ENCODE data around the gene RALY. TPM values are rescaled to one million over a fixed set of nuclear protein-coding genes. Genes with fewer than 3 reads are reported as not detected.
A peak's percentile ranks its signal among the peaks of the same experiment; 100 is the strongest.

RALY gene
- total RNA-seq, 2 experiments from 2014 or later: 137 to 139 TPM

DNA sequence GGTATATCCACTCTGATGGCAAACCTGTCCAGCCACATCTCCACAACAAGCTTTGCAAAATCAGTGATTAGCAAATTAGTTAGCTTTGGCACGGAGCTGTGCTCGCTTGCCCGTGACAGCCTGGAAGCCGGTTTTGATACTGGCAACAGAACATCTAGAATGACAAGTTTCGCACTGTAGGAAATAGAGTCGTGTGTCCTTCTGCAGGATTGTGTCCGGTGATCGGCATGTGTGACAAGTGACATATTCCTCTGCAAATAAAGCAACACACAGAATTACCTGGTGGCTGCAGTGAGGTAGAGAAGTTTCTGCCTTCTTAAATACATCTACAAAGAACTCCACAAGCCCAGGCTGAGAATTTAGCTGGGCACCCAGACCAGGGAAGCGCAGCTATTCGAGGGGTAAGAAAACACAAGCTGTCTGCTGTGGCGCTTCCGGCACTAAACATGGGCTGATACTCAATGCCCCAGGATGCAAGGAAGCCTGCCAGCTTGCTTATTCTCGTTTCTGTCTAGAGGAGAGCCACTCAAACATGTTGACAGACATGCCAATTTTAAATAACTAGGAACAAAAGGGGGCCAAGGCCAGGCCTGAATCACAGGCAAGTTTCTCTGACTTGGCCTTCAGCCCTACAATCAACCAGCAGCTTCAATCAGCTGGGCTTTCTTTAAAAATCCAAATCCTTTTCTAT is 96.1 kb downstream of the RALY start:
- peaks cover 3% of the 10 kb centered on the region for H3K4me1 Mint-ChIP-seq (ENCODE audit: low read depth)
- no peaks in the 10 kb centered on the region for H3K27me3 Mint-ChIP-seq (ENCODE audit: low read depth)
- H3K9me3 Mint-ChIP-seq: no peaks in the 10 kb centered on the region
- intact Hi-C loops (cut with micrococcal nuclease): no loop called here
- H3K36me3 Mint-ChIP-seq (ENCODE audit: low read depth): peaks cover 57% of the 10 kb centered on the region
- DNase-seq: no peak
- CTCF ChIA-PET: interaction anchor here (1.2 to 1.3 kb wide), 2 partner anchors 12 to 39 kb away, joined by 3 to 4 read pairs; no protein-coding TSS in a partner anchor
- peak overlapping the region; percentile 27 for H3K27ac Mint-ChIP-seq
- no peak overlapping the region for H3K4me3 Mint-ChIP-seq

DNA sequence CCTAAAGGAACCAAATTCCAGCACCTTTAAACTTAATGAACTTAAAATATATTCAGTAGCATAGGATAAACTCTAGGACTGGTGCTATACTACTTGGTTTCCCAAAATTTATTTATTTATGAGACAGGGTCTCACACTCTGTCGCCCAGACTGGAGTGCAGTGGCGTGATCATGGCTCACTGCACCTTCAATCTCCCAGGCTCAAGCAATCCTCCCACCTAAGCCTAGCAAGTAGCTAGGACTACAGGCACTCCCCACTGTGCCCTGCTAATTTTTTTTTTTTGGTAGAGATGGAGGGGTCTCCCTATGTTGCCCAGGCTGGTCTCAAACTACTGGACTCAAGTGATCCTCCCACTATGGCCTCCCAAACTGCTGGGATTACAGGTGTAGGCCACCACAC is 96.9 kb downstream of the RALY start:
- H3K36me3 Mint-ChIP-seq (ENCODE audit: low read depth): peaks cover 55% of the 10 kb centered on the region
- peaks cover 4% of the 10 kb centered on the region for H3K4me1 Mint-ChIP-seq (ENCODE audit: low read depth)

DNA sequence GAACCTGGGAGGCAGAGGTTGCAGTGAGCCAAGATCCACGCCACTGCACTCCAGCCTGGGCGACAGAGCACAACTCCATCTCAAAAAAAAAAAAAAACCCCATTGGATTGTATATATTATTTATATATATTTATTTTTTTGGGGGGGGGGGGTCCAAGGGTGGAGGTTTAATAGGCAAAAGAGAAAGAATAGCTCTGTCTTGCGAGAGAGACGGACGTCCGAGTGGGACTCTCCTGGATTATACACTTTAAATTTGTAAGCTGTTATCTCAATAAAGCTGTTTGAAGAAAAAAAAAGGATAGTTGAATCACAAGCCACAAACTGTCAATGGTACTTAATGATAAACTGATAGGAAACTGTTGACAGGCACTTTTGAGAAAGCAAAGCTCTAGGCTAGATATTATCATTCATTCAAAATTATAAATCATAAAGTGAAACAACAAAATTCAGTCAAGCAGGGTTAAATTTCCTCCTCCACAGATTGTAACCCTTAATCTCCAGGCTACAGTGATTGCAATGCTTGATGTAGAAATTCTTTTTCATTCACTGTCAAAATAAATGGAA is 98.0 kb downstream of the RALY start:
- no peak for DNase-seq
- Mint-ChIP-seq H3K4me3 (no peak overlapping the region), H3K27ac (no peak overlapping the region), H3K27me3 (ENCODE audit: low read depth) (no peaks in the 10 kb centered on the region), H3K4me1 (ENCODE audit: low read depth) (peaks cover 5% of the 10 kb centered on the region), H3K36me3 (ENCODE audit: low read depth) (peaks cover 61% of the 10 kb centered on the region), H3K9me3 (no peaks in the 10 kb centered on the region)
- intact Hi-C loops (cut with micrococcal nuclease): no loop called here
- CTCF ChIA-PET: interaction anchor here (1.0 kb wide), 1 partner anchor 19 kb away, joined by 3 read pairs; no protein-coding TSS in a partner anchor

More for the DNA sequence above, 96.9 kb downstream of the RALY start:
- DNase-seq: no peak
- Mint-ChIP-seq H3K27me3 (ENCODE audit: low read depth) (no peaks in the 10 kb centered on the region), H3K9me3 (no peaks in the 10 kb centered on the region), H3K27ac (no peak overlapping the region), H3K4me3 (no peak overlapping the region)
- CTCF ChIA-PET: interaction anchor here (1.2 kb wide), 1 partner anchor 39 kb away, joined by 4 read pairs; no protein-coding TSS in a partner anchor
- intact Hi-C loops (cut with micrococcal nuclease): no loop called here

DNA sequence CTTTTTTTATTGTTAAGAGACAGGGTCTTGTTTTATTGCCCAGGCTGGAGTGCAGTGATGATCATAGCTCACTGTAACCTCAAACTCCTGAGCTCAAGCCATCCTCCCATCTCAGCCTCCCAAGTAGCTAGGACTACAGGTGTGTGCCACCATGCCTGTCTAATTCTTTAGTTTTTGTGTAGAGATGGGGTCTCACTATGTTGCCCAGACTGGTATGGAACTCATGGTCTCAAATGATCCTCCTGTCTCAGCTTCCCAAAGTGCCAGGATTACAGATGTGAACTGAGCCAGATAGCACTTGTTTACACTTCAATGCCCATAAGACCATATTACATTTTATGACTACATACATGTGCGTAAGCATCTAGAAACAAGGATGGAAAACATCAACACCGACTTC is 100.2 kb downstream of the RALY start:
- H3K4me1 Mint-ChIP-seq (ENCODE audit: low read depth): peaks cover 5% of the 10 kb centered on the region
- H3K27me3 Mint-ChIP-seq (ENCODE audit: low read depth): no peaks in the 10 kb centered on the region
- no peak overlapping the region for H3K4me3 Mint-ChIP-seq
- H3K9me3 Mint-ChIP-seq: no peaks in the 10 kb centered on the region
- intact Hi-C loops (cut with micrococcal nuclease): no loop called here
- DNase-seq: no peak
- H3K36me3 Mint-ChIP-seq (ENCODE audit: low read depth): peaks cover 69% of the 10 kb centered on the region
- CTCF ChIA-PET: interaction anchor here (0.7 to 1.0 kb wide), 2 partner anchors 30 to 36 kb away, joined by 3 read pairs; no protein-coding TSS in a partner anchor
- peak overlapping the region; percentile 11 for H3K27ac Mint-ChIP-seq

DNA sequence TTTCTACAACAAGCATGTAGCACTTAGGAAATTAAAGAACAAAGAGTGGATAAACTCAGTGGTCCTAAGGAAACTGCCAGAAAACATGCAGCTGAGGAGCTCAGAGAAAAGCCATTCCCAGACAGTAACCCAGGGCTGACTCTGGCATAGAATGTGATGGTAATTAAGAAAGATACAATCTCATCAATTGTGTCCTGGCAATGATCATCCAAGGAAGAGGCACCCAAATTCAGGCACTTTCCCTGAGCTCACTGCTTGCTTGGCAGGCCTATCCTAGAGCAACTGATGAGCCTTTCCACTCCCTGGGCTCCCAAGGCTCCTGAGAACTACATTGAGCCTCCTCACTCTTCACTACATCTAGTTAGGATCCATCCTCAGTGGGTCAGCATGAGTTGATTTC is 102.1 kb downstream of the RALY start:
- Mint-ChIP-seq H3K27ac (no peak overlapping the region), H3K4me1 (ENCODE audit: low read depth) (peaks cover 6% of the 10 kb centered on the region), H3K27me3 (ENCODE audit: low read depth) (no peaks in the 10 kb centered on the region), H3K36me3 (ENCODE audit: low read depth) (peaks cover 68% of the 10 kb centered on the region), H3K9me3 (no peaks in the 10 kb centered on the region), H3K4me3 (no peak overlapping the region)
- intact Hi-C loops (cut with micrococcal nuclease): no loop called here
- CTCF ChIA-PET: no interaction called here
- DNase-seq: no peak

DNA sequence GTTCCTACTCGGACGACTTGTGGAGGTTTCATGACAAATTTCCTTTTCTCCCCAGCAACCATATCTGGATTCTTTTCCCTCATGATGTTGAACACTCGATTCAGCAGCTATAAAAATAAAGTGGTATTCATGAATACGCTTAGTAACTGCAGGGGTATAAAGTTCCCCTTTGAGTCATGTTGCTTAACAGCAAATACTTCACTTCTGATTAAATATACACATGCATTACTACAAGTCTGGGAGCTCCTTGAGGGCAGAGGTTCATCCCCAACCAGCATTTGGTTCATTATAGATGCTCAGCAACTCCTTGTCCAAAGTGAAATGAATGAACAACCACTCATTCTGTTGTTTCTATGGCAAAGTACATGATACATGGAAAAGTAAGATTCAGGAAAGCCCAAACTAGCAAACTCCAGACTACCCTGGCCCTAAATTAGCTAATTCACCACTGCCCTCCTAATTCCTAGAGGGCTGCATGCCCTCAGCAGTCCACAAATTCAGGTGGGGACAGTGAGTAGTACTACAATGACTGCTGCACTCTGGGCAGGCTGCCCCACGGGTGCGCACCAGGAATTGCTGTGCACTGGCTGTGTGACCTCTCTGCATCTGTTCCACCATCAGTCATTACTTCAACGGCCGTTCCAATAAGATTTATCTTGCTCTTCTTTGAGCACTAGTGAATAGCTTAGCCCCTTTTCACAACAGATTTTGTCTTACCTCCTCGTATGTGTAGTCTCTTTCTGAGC is 103.2 kb downstream of the RALY start:
- Mint-ChIP-seq H3K9me3 (no peaks in the 10 kb centered on the region), H3K36me3 (ENCODE audit: low read depth) (peaks cover 69% of the 10 kb centered on the region), H3K27me3 (ENCODE audit: low read depth) (no peaks in the 10 kb centered on the region), H3K4me1 (ENCODE audit: low read depth) (peaks cover 10% of the 10 kb centered on the region), H3K4me3 (no peak overlapping the region), H3K27ac (peak overlapping the region; percentile 39)
- CTCF ChIA-PET: interaction anchor here (0.6 kb wide), 2 partner anchors 19 to 181 kb away, joined by 3 read pairs; no protein-coding TSS in a partner anchor
- DNase-seq: no peak
- intact Hi-C loops (cut with micrococcal nuclease): no loop called here

DNA sequence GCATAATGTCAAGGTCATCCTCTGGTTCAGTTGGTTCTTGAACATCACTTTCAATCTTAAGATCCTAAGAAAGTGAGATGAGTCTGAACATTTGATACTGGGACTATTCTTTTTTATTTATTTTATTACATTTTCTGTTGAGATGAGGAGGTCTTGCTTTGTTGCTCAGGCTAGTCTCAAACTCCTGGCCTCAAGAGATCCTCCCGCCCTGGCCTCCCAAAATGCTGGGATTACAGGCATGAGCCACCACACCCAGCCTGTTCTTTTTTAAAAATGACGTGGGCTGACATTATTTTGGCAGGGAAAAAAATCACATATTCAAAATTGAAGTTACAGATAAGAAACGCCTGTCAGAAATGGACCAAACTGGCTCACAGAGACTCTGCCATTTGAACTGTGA is 104.9 kb downstream of the RALY start:
- Mint-ChIP-seq H3K27ac (no peak overlapping the region), H3K4me1 (ENCODE audit: low read depth) (peaks cover 27% of the 10 kb centered on the region), H3K9me3 (no peaks in the 10 kb centered on the region), H3K36me3 (ENCODE audit: low read depth) (peaks cover 69% of the 10 kb centered on the region), H3K4me3 (no peak overlapping the region), H3K27me3 (ENCODE audit: low read depth) (no peaks in the 10 kb centered on the region)
- CTCF ChIA-PET: no interaction called here
- intact Hi-C loops (cut with micrococcal nuclease): no loop called here
- DNase-seq: no peak

DNA sequence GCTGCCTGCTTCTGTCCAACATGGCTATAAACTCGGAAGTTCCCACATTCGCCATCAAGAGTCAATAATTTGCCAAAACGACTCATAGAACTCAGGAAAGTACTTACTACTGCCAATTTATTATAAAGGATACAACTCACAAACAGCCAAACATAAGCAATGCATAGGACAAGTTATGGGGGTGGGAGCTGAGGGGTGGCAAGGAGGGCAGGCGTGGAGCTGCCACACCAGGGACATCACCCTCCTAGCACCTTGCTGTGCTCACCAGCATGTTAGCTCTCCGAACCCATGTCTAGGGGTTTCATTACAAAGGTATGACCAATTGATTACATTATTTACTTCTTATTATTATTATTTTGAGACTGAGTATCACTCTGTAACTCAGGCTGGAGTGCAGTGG is 106.0 kb downstream of the RALY start:
- intact Hi-C loops (cut with micrococcal nuclease): no loop called here
- peaks cover 38% of the 10 kb centered on the region for H3K4me1 Mint-ChIP-seq (ENCODE audit: low read depth)
- H3K9me3 Mint-ChIP-seq: no peaks in the 10 kb centered on the region
- H3K27me3 Mint-ChIP-seq (ENCODE audit: low read depth): no peaks in the 10 kb centered on the region
- CTCF ChIA-PET: interaction anchor here (0.7 kb wide), 1 partner anchor 171 kb away, joined by 3 read pairs; no protein-coding TSS in a partner anchor
- no peak for DNase-seq
- no peak overlapping the region for H3K27ac Mint-ChIP-seq
- H3K36me3 Mint-ChIP-seq (ENCODE audit: low read depth): peaks cover 71% of the 10 kb centered on the region
- H3K4me3 Mint-ChIP-seq: no peak overlapping the region

DNA sequence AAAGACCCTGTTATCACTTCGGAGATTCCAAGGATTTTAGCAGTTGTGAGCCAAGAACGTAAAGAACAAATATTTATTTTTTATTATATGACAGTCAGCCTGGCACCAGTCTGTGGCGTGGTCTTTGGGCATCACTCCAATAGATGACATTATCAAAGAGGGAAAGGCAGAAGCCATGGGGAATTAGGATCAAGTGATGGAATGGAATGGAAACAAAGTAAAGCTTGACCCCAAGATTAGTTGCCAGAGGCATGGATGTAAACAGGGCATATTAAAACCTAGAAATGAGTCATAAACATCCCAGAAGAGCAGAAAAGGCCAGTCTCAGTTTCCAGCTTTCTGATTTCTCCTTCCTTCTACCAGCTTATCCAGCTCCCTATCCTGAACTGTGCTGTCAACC is 106.9 kb downstream of the RALY start:
- Mint-ChIP-seq H3K36me3 (ENCODE audit: low read depth) (peaks cover 78% of the 10 kb centered on the region), H3K9me3 (no peaks in the 10 kb centered on the region), H3K27ac (peak overlapping the region; percentile 54), H3K27me3 (ENCODE audit: low read depth) (no peaks in the 10 kb centered on the region), H3K4me1 (ENCODE audit: low read depth) (peaks cover 47% of the 10 kb centered on the region), H3K4me3 (no peak overlapping the region)
- intact Hi-C loops (cut with micrococcal nuclease): no loop called here
- no peak for DNase-seq
- CTCF ChIA-PET: interaction anchor here (1.1 kb wide), 1 partner anchor 184 kb away, joined by 4 read pairs; no protein-coding TSS in a partner anchor

DNA sequence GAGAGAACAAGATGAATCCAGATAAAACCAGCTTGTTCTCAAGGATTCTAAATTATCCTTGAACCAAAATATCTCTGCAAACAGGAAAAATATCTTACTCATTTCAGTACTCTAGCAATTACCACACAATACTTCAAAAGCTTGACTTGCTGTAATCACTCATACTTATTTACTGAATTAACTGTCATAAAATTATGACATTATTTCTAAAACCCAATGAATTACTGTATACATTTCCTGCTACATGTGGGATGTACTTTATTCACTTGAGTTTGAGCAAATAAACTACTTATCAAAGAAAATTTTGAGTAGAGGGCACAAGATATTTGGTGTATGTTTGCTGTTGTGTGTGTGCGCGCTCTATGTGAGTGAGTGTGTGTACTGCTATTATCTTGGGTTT is 108.6 kb downstream of the RALY start:
- Mint-ChIP-seq H3K4me3 (no peak overlapping the region), H3K27me3 (ENCODE audit: low read depth) (no peaks in the 10 kb centered on the region), H3K36me3 (ENCODE audit: low read depth) (peaks cover 71% of the 10 kb centered on the region), H3K9me3 (no peaks in the 10 kb centered on the region), H3K4me1 (ENCODE audit: low read depth) (peaks cover 61% of the 10 kb centered on the region), H3K27ac (peak overlapping the region; percentile 78)
- CTCF ChIA-PET: interaction anchor here (0.6 to 1.2 kb wide), 2 partner anchors 187 to 225 kb away, joined by 3 read pairs; no protein-coding TSS in a partner anchor
- intact Hi-C loops (cut with micrococcal nuclease): loop anchor here (1.0 kb wide), 1 partner anchor 8 kb away; no protein-coding TSS in a partner anchor
- DNase-seq: no peak

DNA sequence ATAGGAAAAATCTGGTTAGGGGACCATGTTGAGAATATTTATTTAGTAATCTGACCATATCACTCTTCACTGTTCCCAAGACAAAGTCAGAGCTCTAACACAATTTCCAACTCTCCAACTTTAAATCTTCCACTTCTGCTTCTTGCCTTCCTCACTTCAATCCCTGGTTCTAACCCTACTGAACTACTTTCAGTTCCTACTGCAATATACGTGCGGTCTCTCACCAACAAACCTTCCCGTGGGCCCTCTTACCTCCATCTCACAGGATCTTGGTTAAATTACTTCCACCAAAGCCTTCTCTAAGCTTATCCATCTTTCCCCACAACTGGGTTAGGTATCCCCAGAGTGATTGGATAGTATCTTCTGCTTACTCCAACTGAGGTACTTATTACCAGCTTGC is 110.3 kb downstream of the RALY start:
- intact Hi-C loops (cut with micrococcal nuclease): no loop called here
- Mint-ChIP-seq H3K36me3 (ENCODE audit: low read depth) (peaks cover 73% of the 10 kb centered on the region), H3K9me3 (no peaks in the 10 kb centered on the region), H3K4me3 (no peak overlapping the region), H3K27ac (peak overlapping the region; percentile 18), H3K27me3 (ENCODE audit: low read depth) (no peaks in the 10 kb centered on the region), H3K4me1 (ENCODE audit: low read depth) (peaks cover 78% of the 10 kb centered on the region)
- CTCF ChIA-PET: interaction anchor here (1.3 kb wide), 1 partner anchor 9 kb away, joined by 7 read pairs; no protein-coding TSS in a partner anchor
- DNase-seq: no peak

DNA sequence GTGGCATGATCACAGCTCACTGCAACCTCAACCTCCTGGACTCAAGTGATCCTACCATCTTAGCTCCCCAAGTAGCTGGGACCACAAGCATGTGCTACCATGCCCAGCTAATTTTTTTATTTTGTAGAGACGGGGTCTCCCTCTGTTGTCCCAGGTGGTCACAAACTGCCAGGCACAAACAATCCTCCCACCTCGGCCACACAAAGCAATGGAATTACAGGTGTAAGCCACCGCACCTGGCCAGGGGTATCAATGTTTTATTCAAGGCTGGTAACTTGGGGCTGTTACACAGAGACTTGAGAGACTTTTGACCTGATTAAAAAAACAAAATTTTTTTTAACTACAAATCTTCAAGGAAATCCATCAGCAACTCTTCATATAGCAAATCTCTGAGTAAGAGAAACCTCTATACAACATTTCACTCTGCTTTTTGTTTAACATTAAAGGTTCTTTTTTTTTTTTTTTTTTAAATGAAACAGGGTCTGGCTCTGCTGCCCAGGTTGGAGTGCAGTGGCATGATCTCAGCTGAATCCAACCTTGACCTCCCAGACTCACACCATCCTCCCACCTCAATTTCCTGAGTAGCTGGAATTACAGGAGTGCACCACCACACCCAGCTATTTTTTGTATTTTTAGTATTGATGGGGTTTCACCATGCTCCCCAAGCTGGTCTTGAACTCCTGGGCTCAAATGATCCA is 112.4 kb downstream of the RALY start:
- peaks cover 77% of the 10 kb centered on the region for H3K36me3 Mint-ChIP-seq (ENCODE audit: low read depth)
- intact Hi-C loops (cut with micrococcal nuclease): no loop called here

More for the DNA sequence above, 112.4 kb downstream of the RALY start:
- Mint-ChIP-seq H3K4me1 (ENCODE audit: low read depth) (peaks cover 88% of the 10 kb centered on the region), H3K9me3 (no peaks in the 10 kb centered on the region), H3K27me3 (ENCODE audit: low read depth) (no peaks in the 10 kb centered on the region), H3K27ac (peak overlapping the region; percentile 74), H3K4me3 (no peak overlapping the region)
- no peak for DNase-seq
- CTCF ChIA-PET: interaction anchor here (0.7 kb wide), 1 partner anchor 29 kb away, joined by 3 read pairs; no protein-coding TSS in a partner anchor

Data from activated naive CD4-positive, alpha-beta T cell treated with anti-CD3 and anti-CD28 coated beads for 36 hours (primary cell).